Fibroblast of lung (primary cell): Measurements from ENCODE around the gene PPP1R16B. TPM values are rescaled to one million over a fixed set of nuclear protein-coding genes. Genes with fewer than 3 reads are reported as not detected.

Source experiments
- DNase-seq, 2 donors: peaks; one replicate each; pipeline versions ENCODE4 v3.0.0 to v3.0.0-alpha.2; 2010; ENCODE audit warnings: low read depth in 2 of 2
- H2AFZ ChIP-seq: 2 replicates; pipeline ENCODE4 v1.5.1; 2012; ENCODE audit warnings: low read length, control low read depth, inconsistent platforms
- H3K27ac ChIP-seq: 2 replicates; pipeline ENCODE4 v1.5.1; 2011; ENCODE audit warnings: low read length, control low read depth; ENCODE audit not compliant: insufficient read depth
- H3K27me3 ChIP-seq: 2 replicates; pipeline ENCODE4 v1.5.1; 2011; ENCODE audit warnings: mild to moderate bottlenecking, low read length; ENCODE audit not compliant: control insufficient read depth, insufficient read depth
- H3K36me3 ChIP-seq: 2 replicates; pipeline ENCODE4 v1.5.1; 2011; ENCODE audit warnings: low read length; ENCODE audit not compliant: control insufficient read depth, insufficient read depth
- H3K4me1 ChIP-seq: 2 replicates; pipeline ENCODE4 v1.5.1; 2011; ENCODE audit warnings: low read length; ENCODE audit not compliant: control insufficient read depth, insufficient read depth; ENCODE audit errors: extremely low read depth
- H3K4me2 ChIP-seq: 2 replicates; pipeline ENCODE4 v1.5.1; 2011; ENCODE audit warnings: low read length, control low read depth; ENCODE audit not compliant: insufficient read depth; ENCODE audit errors: extremely low read depth
- H3K4me3 ChIP-seq, 4 experiments: fragments of 200-600 bp in 1 of 4; sonication (generic) in 1 of 4; replicated peaks in 1 of 4; 2 replicates each; pipeline ENCODE4 v1.5.1; 2011 to 2016; ENCODE audit warnings: low read length in 4 of 4, low read depth in 3 of 4, mild to moderate bottlenecking in 3 of 4, control low read depth in 2 of 4, inconsistent platforms in 1 of 4, mixed read lengths in 1 of 4; ENCODE audit not compliant: insufficient read depth in 1 of 4; ENCODE audit errors: control extremely low read depth in 1 of 4
- H3K79me2 ChIP-seq: 2 replicates; pipeline ENCODE4 v1.5.1; 2012; ENCODE audit warnings: mild to moderate bottlenecking, low read length, inconsistent platforms; ENCODE audit not compliant: control insufficient read depth, insufficient read depth
- H3K9ac ChIP-seq: 2 replicates; pipeline ENCODE4 v1.5.1; 2011; ENCODE audit warnings: mild to moderate bottlenecking, low read length, control low read depth; ENCODE audit not compliant: insufficient read depth
- H3K9me3 ChIP-seq: 2 replicates; pipeline ENCODE4 v1.5.1; 2012; ENCODE audit warnings: low read depth, low read length; ENCODE audit not compliant: control insufficient read depth, insufficient read depth
- H4K20me1 ChIP-seq: 2 replicates; pipeline ENCODE4 v1.5.1; 2011; ENCODE audit warnings: low read length; ENCODE audit not compliant: control insufficient read depth, insufficient read depth; ENCODE audit errors: extremely low read depth
- CTCF ChIP-seq, 2 donors: IDR thresholded peaks in 1 of 2; conservative IDR thresholded peaks in 1 of 2; 1 replicate in 1 of 2; 2 replicates in 1 of 2; pipeline ENCODE4 v1.5.1; 2011 to 2012; ENCODE audit warnings: low read length in 2 of 2, control low read depth in 1 of 2, inconsistent platforms in 1 of 2, low read depth in 1 of 2, mild to moderate bottlenecking in 1 of 2
- EZH2 ChIP-seq: IDR thresholded peaks from 2 replicates; pipeline ENCODE4 v1.5.1; 2012; ENCODE audit warnings: low read length, control low read depth, mild to moderate bottlenecking; ENCODE audit errors: missing control alignments
- polyA plus RNA-seq, 2 donors: library from polyadenylated mRNA; depleted of rRNA in 1 of 2; stranded (reverse) in 1 of 2; unstranded in 1 of 2; fragments of >200 nt; gene quantifications; 2 replicates each; pipeline ENCODE4 v1.2.1, GENCODE V29; 2011 to 2012; ENCODE audit warnings: missing spikeins in 1 of 2
- total RNA-seq: library from RNA; depleted of rRNA; stranded (reverse); fragments of >200 nt; gene quantifications from 2 replicates; pipeline ENCODE4 v1.2.1, GENCODE V29; 2014

The PPP1R16B gene
- total and polyA plus RNA-seq, 2 donors (not counting 1 experiment from before 2014, with no cell fraction given), result under 0.01 TPM; not detected in 1

- DNase-seq, result no peak
- Histone ChIP-seq H3K9me3 (no peaks in the 10 kb centered on the region), H3K4me1 (no peaks in the 10 kb centered on the region), H3K79me2 (peaks cover 9% of the 10 kb centered on the region), H3K27ac (no peak overlapping the region), H4K20me1 (no peaks in the 10 kb centered on the region), H3K27me3 (no peaks in the 10 kb centered on the region), H3K36me3 (peaks cover 13% of the 10 kb centered on the region), H2AFZ (no peak overlapping the region), H3K4me2 (no peak overlapping the region), H3K4me3 (no peak overlapping the region), H3K9ac (no peak overlapping the region)
- TF ChIP-seq EZH2 (no peak), CTCF (conservative IDR thresholded peaks at IDR 0.05 in 1 of 2, IDR thresholded peaks at IDR 0.05 in 1 of 2; ENCODE audit: low read depth in 1 of 2, low read length in 2 of 2) (no peak)
Measured at GRCh38 chr20:38947931-38948362, 142.4 kb downstream of the PPP1R16B start.

GRCh38 chr20:38950254-38950653 lies 144.8 kb downstream of the PPP1R16B start:
- H3K9ac ChIP-seq, result no peak overlapping the region
- H3K4me1 ChIP-seq, result no peaks in the 10 kb centered on the region
- no peak overlapping the region for H2AFZ ChIP-seq
- H3K79me2 ChIP-seq, result peaks cover 5% of the 10 kb centered on the region
- no peaks in the 10 kb centered on the region for H3K9me3 ChIP-seq
- no peaks in the 10 kb centered on the region for H4K20me1 ChIP-seq
- no peak overlapping the region for H3K4me2 ChIP-seq
- peaks cover 13% of the 10 kb centered on the region for H3K36me3 ChIP-seq
- TF ChIP-seq CTCF (conservative IDR thresholded peaks at IDR 0.05 in 1 of 2, IDR thresholded peaks at IDR 0.05 in 1 of 2; ENCODE audit: low read depth in 1 of 2, low read length in 2 of 2) (no peak), EZH2 (no peak)
- DNase-seq, result no peak
- no peak overlapping the region for H3K4me3 ChIP-seq
- H3K27ac ChIP-seq, result no peak overlapping the region
- H3K27me3 ChIP-seq, result no peaks in the 10 kb centered on the region

GRCh38 chr20:38951611-38952010 lies 146.1 kb downstream of the PPP1R16B start:
- no peak for DNase-seq
- H3K36me3 ChIP-seq, result peaks cover 13% of the 10 kb centered on the region

More at GRCh38 chr20:38951611-38952010, 146.1 kb downstream of the PPP1R16B start:
- Histone ChIP-seq H3K9me3 (no peaks in the 10 kb centered on the region), H3K4me2 (no peak overlapping the region), H3K9ac (no peak overlapping the region), H3K4me1 (no peaks in the 10 kb centered on the region), H3K27ac (no peak overlapping the region), H3K27me3 (no peaks in the 10 kb centered on the region), H2AFZ (no peak overlapping the region), H4K20me1 (no peaks in the 10 kb centered on the region), H3K4me3 (no peak overlapping the region), H3K79me2 (peaks cover 3% of the 10 kb centered on the region)
- TF ChIP-seq CTCF (conservative IDR thresholded peaks at IDR 0.05 in 1 of 2, IDR thresholded peaks at IDR 0.05 in 1 of 2; ENCODE audit: low read depth in 1 of 2, low read length in 2 of 2) (no peak), EZH2 (no peak)
